GM19099 (cell line): ENCODE measurements around the gene SCUBE1.

Experiments used
- POLR2A ChIP-seq: IDR thresholded peaks from 3 replicates; pipeline ENCODE4 v1.6.1; 2011; ENCODE audit warnings: low read depth; ENCODE audit not compliant: insufficient read length; ENCODE audit errors: extremely low read depth

SCUBE1 gene

GRCh38 chr22:43288807-43289420 is 54.3 kb downstream of the SCUBE1 start:
- no peak for TF ChIP-seq POLR2A

GRCh38 chr22:43288378-43288777 is 54.8 kb downstream of the SCUBE1 start:
- no peak for TF ChIP-seq POLR2A

DNA sequence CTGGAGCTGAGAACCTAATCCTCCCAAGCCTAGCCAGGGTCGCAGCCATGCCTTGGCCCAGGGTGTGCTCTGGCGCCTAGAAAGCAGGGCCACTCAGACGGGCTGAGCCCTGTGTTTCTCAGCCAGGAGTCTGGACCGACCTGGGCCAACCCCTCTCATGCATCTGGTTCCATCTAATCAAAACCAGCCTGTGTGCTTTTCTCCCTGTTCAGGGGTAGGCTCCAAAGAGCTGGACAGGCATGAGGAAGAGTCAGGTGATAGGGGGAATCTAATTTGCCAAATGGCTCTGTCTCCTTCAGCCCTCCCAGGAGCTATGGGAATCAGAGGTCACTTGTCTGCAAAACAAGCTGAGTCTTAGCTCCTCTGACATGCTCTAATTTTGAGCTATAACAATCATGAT is 55.7 kb downstream of the SCUBE1 start:
- no peak for TF ChIP-seq POLR2A

DNA sequence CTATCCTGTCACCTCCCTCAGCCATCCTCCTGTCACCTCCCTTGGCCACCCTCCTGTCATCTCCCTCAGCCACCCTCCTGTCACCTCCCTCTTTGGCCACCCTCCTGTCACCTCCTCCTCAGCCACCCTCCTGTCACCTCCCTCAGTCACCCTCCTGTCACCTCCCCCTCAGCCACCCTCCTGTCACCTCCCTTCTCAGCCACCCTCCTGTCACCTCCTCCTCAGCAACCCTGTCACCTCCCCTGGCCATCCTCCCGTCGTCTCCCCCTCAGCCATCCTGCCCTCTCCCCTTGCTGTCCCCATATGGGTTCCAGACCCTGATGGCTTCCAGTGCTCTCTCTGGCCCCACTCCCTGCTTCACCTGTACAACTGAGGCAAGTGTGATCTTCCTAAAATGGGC is 61.8 kb downstream of the SCUBE1 start:
- no peak for TF ChIP-seq POLR2A

DNA sequence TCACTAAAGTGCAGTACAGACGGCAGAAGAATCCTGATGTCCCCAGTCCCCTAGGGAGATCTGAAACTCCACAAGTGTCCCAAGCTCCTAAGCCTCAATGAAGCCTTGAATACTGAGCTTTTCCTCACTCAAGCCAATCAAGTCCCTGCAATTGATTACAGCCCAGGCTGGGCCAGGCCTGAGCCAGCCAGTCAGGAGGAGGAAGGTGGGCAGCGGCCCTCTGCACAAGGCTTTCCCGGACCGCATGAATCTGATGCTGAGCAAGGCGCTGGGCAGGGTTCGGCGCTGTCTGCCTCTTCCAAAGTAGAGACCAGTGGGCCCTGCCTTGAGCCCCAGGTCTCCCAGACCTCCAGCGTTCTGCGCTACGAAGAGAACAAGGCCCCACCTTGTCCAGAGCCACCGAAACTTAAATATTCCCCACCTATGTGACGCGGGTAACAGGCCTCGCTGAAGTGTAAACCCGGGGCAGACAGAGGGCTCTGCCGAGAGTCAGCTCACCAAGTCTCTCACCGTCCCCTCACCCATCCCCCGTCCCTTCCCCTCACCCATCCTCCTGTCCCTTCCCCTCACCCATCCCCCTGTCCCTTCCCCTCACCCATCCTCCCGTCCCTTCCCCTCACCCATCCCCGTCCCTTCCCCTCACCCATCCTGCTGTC is 63.2 kb downstream of the SCUBE1 start:
- no peak for TF ChIP-seq POLR2A

- TF ChIP-seq POLR2A: no peak
Measured at GRCh38 chr22:43277987-43278601, 65.1 kb downstream of the SCUBE1 start.

DNA sequence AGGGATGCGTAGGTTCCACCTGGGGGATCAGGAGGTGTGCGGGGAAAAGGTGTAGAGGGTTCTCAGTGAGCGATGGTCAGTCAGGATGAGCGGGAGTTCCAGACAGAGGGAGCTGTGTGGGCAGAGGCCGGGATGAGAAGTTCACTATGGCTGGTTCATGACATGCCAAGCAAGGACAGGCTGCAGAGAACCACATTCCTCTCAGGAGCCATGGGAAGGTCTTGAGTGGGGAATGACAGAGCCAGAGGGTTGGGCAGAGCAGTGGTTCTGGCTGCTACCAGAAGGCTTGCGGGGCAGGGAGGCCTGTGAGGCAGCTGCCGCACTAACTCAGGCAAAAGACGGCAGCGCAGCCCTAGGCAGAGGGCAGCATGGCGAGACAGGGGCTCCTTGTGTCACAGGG is 66.1 kb downstream of the SCUBE1 start:
- TF ChIP-seq POLR2A: no peak

- TF ChIP-seq POLR2A: no peak
Measured at GRCh38 chr22:43276321-43276720, 66.9 kb downstream of the SCUBE1 start.

GRCh38 chr22:43275545-43276317 is 67.4 kb downstream of the SCUBE1 start:
- no peak for TF ChIP-seq POLR2A

- no peak for TF ChIP-seq POLR2A
Measured at GRCh38 chr22:43274595-43275240, 68.5 kb downstream of the SCUBE1 start.

GRCh38 chr22:43273902-43274484 is 69.2 kb downstream of the SCUBE1 start:
- no peak for TF ChIP-seq POLR2A

GRCh38 chr22:43272869-43273318 is 70.3 kb downstream of the SCUBE1 start:
- TF ChIP-seq POLR2A: no peak

DNA sequence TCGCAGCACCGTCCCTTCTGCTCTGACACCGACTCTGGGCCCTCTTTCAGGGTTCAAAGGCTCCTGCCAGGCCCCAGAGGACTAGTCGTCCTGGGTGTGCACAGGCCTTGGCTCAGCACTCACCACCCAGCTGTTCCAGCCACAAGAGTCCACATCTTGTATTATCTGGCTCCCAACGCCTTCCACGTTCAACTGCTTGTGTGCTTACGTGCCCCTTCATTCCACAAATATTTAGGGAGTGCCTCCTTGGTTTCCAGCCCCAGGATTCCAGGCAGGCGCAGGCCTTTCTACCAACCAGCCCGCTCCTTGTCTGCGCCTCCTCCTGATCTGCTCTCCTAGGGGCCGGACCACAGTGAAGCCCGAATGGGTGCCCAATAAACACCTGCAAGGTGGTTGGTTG is 70.9 kb downstream of the SCUBE1 start:
- no peak for TF ChIP-seq POLR2A

DNA sequence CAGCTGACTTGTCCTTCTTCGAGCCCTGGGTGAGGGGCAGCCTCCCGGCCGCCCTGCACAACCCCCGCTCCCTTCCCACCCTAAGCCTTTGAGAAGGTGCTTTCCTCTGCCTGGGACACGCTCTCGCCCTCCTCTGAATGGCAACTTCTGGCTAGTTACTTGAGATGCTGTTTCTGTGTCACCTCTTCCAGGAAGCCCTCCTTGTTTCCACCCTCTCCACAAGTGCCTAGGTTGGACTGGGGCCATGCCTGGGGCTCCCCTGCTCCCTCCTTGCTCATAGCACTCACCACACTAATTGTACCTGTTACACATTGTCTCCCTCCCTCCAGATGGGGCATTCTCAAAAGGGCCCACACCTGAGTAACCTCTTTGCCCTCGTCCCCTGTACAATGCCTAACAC is 72.2 kb downstream of the SCUBE1 start:
- no peak for TF ChIP-seq POLR2A
